Measurements from ENCODE around the gene TOR2A.
"Not testable (repeated sequence)": the region's sequence is repeated elsewhere in the genome, so short reads cannot be mapped to it uniquely, and the experiment has no call there.

The TOR2A gene

GRCh38 chr9:127734747-127735529, at the start of gene TOR2A:
Gene TOR2A (minus strand): TSS chr9:127735294. CDS start chr9:127735270, 24 bp downstream.
- DNase-seq (ENCODE audit: low read depth) = peak; percentile 56

- DNase-seq (ENCODE audit: low read depth) = no peak
These were observed 48.3 kb upstream of the TOR2A start for GRCh38 chr9:127783111-127784008.

- no peak for DNase-seq (ENCODE audit: low read depth)
These were observed 46.7 kb upstream of the TOR2A start for GRCh38 chr9:127781806-127782205.

GRCh38 chr9:127780909-127781308, 45.8 kb upstream of the TOR2A start:
- not testable (repeated sequence) for DNase-seq (ENCODE audit: low read depth)

GRCh38 chr9:127780126-127780885, 45.2 kb upstream of the TOR2A start:
- no peak for DNase-seq (ENCODE audit: low read depth)

- no peak for DNase-seq (ENCODE audit: low read depth)
These were observed 44.3 kb upstream of the TOR2A start for GRCh38 chr9:127779136-127779981.

GRCh38 chr9:127778280-127779135, 43.4 kb upstream of the TOR2A start, which contains the start of gene SH2D3C:
Gene SH2D3C (minus strand): TSS chr9:127778666. CDS start chr9:127778627, 39 bp downstream.
- no peak for DNase-seq (ENCODE audit: low read depth)

- DNase-seq (ENCODE audit: low read depth) = no peak
These were observed 42.4 kb upstream of the TOR2A start for GRCh38 chr9:127777368-127777980.

GRCh38 chr9:127776924-127777289, 41.8 kb upstream of the TOR2A start:
- DNase-seq (ENCODE audit: low read depth) = no peak

- DNase-seq (ENCODE audit: low read depth) = no peak
These were observed 41.3 kb upstream of the TOR2A start for GRCh38 chr9:127776195-127776923.

GRCh38 chr9:127773981-127774380, 38.9 kb upstream of the TOR2A start:
- no peak for DNase-seq (ENCODE audit: low read depth)

- no peak for DNase-seq (ENCODE audit: low read depth)
These were observed 38.2 kb upstream of the TOR2A start for GRCh38 chr9:127773272-127773671.

GRCh38 chr9:127772603-127773002, 37.5 kb upstream of the TOR2A start:
- no peak for DNase-seq (ENCODE audit: low read depth)

GRCh38 chr9:127771570-127772189, 36.6 kb upstream of the TOR2A start:
- no peak for DNase-seq (ENCODE audit: low read depth)

- peak; percentile 58 for DNase-seq (ENCODE audit: low read depth)
These were observed 35.9 kb upstream of the TOR2A start for GRCh38 chr9:127770905-127771569.

GRCh38 chr9:127770583-127770904, 35.5 kb upstream of the TOR2A start:
- no peak for DNase-seq (ENCODE audit: low read depth)

- DNase-seq (ENCODE audit: low read depth) = no peak
These were observed 35.0 kb upstream of the TOR2A start for GRCh38 chr9:127769929-127770582.

GRCh38 chr9:127769101-127769500, 34.0 kb upstream of the TOR2A start:
- no peak for DNase-seq (ENCODE audit: low read depth)

All from HS-27A (cell line).